NCI-H2107 (cell line): ENCODE results near the gene SAMD8.
"Not testable (repeated sequence)": the region's sequence is repeated elsewhere in the genome, so short reads cannot be mapped to it uniquely, and the experiment has no call there.

ENCODE experiments used
- DNase-seq: peaks from one replicate; lab custom pipeline; 2025; lab: John Stamatoyannopoulos, UW

The SAMD8 gene

GRCh38 chr10:75107756-75108683, 3.4 kb upstream of the SAMD8 start:
- no peak for DNase-seq

DNA sequence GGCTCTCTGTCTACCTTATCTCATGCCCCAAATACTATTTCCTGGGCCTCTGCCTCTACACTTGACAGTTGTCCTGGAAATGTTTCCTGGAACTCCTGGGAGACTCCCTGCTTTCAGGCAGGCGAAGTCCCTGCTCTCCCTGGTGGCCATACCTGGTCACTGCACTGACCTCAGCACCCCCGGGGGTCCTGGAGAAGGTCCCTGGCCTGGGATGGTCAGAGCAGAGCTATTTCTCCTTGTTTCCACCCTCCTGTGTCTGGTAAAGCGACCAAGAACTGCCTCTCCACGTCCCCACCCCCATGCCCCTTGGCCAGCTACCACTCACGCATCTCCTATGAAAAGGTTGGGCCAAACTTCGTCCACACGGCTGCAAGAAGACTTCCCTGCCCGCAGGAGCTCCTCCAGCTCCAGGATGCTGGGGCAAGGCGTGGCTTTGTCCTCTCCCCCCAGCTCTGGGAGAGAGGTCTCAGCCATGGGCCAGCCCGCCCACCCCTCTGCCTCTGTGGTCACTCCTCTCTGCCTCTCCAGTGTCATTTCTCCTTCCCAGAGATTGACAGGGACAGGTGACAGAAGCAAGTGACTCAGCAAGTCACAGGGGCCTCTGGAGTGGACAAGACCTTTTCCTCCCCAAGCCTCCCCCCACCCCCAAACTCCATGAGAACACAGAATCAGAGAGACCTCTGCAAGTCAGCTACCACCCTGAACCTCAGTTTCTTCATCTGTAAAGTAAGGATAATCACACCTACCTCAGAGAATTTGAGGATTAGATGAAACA, 2.6 kb upstream of the SAMD8 start:
- DNase-seq: no peak

DNA sequence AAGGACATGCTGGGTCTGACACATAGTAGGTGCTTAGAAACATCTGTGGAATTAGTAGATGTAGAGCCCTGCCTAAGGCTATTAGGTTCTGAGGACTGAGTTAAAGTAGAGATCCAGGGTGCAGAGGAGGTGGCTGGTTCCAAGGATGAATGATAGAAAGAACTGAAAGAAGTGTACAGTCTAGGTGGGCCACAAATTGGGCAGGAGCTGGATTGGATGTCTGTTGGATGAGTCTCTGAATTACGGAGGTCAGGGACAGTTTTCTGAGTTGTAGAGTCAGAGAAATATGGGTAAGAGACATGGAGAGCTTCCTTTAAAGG, 2.0 kb upstream of the SAMD8 start:
- no peak for DNase-seq

- no peak for DNase-seq
Measured at GRCh38 chr10:75110006-75110632, 1.3 kb upstream of the SAMD8 start.

GRCh38 chr10:75111907-75112679, 637 bp downstream of the SAMD8 start:
- DNase-seq: no peak

- no peak for DNase-seq
Measured at GRCh38 chr10:75115137-75115536, 3.7 kb downstream of the SAMD8 start.

- DNase-seq: not testable (repeated sequence)
Measured at GRCh38 chr10:75116941-75117775, 5.7 kb downstream of the SAMD8 start.

DNA sequence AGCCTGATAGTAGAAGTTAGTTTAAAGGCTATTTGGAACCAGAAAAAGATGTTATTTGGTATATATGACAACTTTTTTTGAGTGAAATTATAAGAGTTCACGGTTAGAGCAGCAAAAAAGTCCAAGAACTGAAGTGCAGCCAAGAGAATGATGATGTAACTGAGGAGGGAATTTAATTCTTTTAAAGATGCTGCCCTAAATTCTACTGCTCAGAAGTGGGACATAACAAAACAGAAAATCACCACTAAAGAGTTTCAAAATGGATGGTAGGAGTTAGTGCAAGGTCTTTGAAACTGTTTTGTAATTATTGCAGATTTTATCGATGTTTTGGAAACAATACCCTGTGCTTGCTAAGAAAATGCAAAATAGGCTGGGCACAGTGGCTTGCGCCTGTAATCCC, 6.5 kb downstream of the SAMD8 start:
- no peak for DNase-seq

- DNase-seq: not testable (repeated sequence)
Measured at GRCh38 chr10:75119444-75120066, 8.1 kb downstream of the SAMD8 start.

DNA sequence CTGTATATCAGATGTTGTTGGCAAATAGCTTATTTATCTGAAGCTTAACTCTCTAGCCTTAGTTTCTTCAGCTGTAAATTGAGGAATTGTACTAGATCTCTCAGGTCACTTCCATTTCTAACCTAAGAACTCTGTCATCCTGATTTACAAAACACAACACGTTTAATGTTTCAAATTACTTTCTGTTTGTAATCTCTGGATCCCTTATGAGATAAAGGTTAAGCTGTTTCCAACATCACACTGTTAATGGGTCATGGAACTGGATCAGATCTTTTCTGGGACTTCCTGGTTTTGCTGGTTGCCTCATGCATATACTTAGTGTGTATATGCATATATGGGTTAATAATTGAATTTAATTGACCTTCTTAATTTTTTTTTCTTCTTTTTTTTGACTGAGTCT, 9.9 kb downstream of the SAMD8 start:
- DNase-seq: no peak

GRCh38 chr10:75122505-75122904, 11.0 kb downstream of the SAMD8 start:
- DNase-seq: no peak

- DNase-seq: no peak
Measured at GRCh38 chr10:75123088-75123682, 11.7 kb downstream of the SAMD8 start.

DNA sequence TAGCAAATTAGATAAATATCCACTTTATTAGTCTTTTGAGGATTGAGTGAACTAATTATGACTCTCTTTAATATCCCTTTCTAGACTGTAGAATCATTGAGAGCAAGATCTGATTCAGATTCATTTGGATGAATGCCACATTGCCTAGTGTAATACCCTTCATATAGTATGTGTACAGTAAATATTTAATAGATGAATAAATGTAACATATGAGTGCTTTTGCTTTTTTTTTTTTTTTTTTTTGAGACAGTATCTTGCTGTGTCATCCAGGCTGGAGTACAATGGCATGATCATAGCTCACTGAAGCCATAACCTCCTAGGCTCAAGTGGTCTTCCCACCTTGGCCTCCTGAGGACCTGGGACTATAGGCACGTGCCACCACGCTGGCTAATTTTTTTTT, 14.8 kb downstream of the SAMD8 start:
- DNase-seq: no peak

GRCh38 chr10:75127471-75127870, 16.0 kb downstream of the SAMD8 start:
- no peak for DNase-seq

- not testable (repeated sequence) for DNase-seq
Measured at GRCh38 chr10:75128985-75129384, 17.5 kb downstream of the SAMD8 start.

DNA sequence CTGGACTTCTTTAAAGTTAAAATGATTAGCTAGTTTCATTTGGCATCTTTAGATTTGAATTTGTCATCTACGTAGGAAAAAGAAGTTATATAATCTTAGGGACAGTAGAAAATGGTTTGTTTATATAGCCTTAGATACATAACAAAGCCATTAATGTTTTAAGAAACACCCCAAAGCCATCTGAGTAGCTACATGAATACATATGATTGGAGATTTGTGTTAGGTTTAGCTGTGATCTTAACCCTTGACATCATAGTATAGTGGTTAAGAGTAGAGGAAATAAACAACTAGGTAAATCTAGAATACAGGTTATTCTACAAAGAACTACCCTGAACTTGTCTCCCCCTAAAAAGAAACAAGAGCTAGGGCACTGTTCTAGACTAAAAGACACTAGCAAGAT, 18.1 kb downstream of the SAMD8 start:
- DNase-seq: no peak

DNA sequence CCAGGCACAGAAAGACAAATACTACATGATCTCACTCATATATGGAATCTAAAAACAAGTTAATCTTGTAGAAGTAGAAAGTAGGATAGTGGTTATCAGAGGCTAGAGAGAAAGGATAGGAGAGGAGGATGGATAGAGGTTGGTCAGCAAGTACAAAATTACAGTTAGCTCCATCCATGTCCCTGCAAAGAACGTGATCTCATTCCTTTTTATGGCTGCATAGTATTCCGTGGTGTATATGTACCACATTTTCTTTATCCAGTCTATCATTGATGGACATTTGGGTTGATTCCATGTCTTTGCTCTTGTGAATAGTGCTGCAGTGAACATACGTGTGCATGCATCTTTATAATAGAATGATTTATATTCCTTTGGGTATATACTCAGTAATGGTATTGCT, 22.2 kb downstream of the SAMD8 start:
- DNase-seq: not testable (repeated sequence)

GRCh38 chr10:75136346-75136745, 24.9 kb downstream of the SAMD8 start:
- no peak for DNase-seq

- no peak for DNase-seq
Measured at GRCh38 chr10:75137533-75138438, 26.3 kb downstream of the SAMD8 start.
